HFFc6 (cell line): ENCODE data around the gene KRTAP5-4. TPM values are rescaled to one million over a fixed set of nuclear protein-coding genes. Genes with fewer than 3 reads are reported as not detected.

Source experiments
- DNase-seq: peaks from one replicate; pipeline ENCODE4 v3.0.0-alpha.2; 2018
- H3K27ac Mint-ChIP-seq: 2 replicates; pipeline ENCODE4 v1.8.0; 2020; ENCODE audit warnings: mild to moderate bottlenecking, mixed read lengths
- H3K27me3 Mint-ChIP-seq: 2 replicates; pipeline ENCODE4 v1.8.0; 2021; ENCODE audit warnings: mild to moderate bottlenecking, moderate library complexity, mixed read lengths; ENCODE audit not compliant: insufficient read depth
- H3K36me3 Mint-ChIP-seq: 2 replicates; pipeline ENCODE4 v1.8.0; 2021; ENCODE audit warnings: low read depth, mixed read lengths
- H3K4me1 Mint-ChIP-seq: 2 replicates; pipeline ENCODE4 v1.8.0; 2020; ENCODE audit warnings: low read depth, mixed read lengths
- H3K4me3 Mint-ChIP-seq: 2 replicates; pipeline ENCODE4 v1.8.0; 2020; ENCODE audit warnings: mild to moderate bottlenecking, moderate library complexity, mixed read lengths
- H3K9me3 Mint-ChIP-seq: 2 replicates; pipeline ENCODE4 v1.8.0; 2020; ENCODE audit warnings: mild to moderate bottlenecking, mixed read lengths
- total RNA-seq, 6 experiments: library from RNA; stranded (reverse); fragmentation: NEBNext Ultra II Directional; extraction: Animal tissue kit (Norgen Biotek cat#: 25700); gene quantifications; 2 replicates in 1 of 6; 3 replicates in 5 of 6; pipeline ENCODE4 v1.2.3, GENCODE V29; 2021
- TF ChIP-seq, protein P1 (sequence below): fragments of 200-600 bp; sonication (generic); IDR thresholded peaks from 2 replicates; pipeline ENCODE4 v1.5.0; 2021; ENCODE audit warnings: antibody characterized with exemption, mild to moderate bottlenecking

The KRTAP5-4 gene
- total RNA-seq, 6 experiments from 2014 or later = not detected

DNA sequence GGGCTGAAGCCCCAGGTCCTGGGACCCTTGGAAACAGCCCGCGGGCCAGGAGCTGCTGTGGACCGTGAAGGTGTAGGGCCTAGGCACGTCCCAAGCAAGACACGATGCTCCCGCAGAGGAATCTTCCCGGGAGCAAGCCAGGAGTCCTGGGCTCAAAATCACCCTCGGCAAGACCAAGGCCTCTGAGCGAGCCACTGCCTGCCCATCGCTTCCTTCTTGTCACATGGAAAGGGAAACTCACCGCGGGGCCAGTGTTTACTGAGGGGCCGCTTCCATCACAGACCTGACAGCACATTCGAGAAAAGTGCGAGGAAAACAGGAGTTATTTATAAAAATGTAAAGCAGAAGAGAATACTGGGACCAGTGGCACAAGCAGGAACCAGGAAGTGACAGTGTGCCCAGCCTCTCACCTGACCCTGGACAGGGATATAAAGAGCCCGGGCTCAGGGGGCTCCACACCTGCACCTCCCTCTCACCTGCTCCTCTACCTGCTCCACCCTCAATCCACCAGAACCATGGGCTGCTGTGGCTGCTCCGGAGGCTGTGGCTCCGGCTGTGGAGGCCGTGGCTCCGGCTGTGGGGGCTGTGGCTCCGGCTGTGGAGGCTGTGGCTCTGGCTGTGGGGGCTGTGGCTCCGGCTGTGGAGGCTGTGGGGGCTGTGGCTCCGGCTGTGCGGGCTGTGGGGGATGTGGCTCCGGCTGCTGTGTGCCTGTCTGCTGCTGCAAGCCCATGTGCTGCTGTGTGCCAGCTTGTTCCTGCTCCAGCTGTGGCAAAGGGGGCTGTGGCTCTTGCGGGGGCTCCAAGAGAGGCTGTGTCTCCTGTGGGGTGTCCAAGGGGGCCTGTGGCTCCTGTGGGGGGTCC is 7.6 kb upstream of the KRTAP5-4 start, which contains the start of gene KRTAP5-5:
KRTAP5-5 (plus strand) TSS at position 450 of the 860 bp plus-strand sequence; CDS start at position 516, 66 bp downstream.
- no peak for DNase-seq
- no peak within 1 kb of the TSS for H3K27ac Mint-ChIP-seq
- H3K36me3 Mint-ChIP-seq = no peaks in the 10 kb centered on the region
- peaks cover 68% of the 10 kb centered on the region for H3K27me3 Mint-ChIP-seq
- TF ChIP-seq, protein P1, sequence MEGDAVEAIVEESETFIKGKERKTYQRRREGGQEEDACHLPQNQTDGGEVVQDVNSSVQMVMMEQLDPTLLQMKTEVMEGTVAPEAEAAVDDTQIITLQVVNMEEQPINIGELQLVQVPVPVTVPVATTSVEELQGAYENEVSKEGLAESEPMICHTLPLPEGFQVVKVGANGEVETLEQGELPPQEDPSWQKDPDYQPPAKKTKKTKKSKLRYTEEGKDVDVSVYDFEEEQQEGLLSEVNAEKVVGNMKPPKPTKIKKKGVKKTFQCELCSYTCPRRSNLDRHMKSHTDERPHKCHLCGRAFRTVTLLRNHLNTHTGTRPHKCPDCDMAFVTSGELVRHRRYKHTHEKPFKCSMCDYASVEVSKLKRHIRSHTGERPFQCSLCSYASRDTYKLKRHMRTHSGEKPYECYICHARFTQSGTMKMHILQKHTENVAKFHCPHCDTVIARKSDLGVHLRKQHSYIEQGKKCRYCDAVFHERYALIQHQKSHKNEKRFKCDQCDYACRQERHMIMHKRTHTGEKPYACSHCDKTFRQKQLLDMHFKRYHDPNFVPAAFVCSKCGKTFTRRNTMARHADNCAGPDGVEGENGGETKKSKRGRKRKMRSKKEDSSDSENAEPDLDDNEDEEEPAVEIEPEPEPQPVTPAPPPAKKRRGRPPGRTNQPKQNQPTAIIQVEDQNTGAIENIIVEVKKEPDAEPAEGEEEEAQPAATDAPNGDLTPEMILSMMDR = no peak
- no peak within 1 kb of the TSS for H3K4me3 Mint-ChIP-seq
- no peaks in the 10 kb centered on the region for H3K9me3 Mint-ChIP-seq
- H3K4me1 Mint-ChIP-seq = no peaks in the 10 kb centered on the region

DNA sequence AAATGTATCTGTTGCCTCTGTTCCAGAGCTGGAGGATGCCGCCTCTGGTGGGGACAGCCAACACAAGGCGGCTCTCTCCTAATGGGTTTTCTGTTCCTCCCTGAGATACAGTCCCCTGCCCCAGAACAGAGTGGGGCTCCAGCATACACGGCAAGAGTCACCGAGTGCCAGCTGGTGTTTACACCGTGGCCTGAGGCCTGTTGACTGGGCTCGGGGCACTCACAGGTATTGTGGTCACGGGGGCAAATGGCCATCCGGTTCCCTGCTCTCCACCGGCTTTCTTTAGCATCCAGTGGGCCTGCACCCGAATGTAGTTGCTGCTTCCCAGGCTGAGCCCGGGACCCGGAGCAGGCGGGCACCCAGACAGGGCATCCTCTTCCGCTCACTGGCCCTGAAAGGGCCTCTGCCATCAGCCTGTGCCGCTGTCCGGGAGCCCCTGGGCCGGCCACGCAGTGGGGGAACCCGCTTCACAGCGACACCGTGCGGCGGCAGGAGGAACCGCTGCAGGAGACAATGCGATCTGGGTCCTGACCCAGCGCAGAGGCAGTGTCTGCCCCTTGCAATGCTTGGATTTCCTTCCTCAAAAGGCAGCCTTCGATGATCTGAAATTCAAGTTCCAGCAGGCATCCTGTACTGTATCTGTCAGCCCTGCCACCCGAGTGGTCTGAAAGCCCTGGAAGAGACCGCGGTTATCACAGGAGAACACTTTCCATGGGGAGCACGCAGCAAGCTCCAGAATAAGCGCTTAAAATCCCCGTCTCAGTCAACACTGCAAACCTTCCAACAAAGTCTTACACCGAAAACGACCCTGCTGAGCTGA is 6.8 kb upstream of the KRTAP5-4 start:
- no peaks in the 10 kb centered on the region for H3K9me3 Mint-ChIP-seq
- H3K27ac Mint-ChIP-seq = no peak overlapping the region
- no peak for DNase-seq
- peaks cover 69% of the 10 kb centered on the region for H3K27me3 Mint-ChIP-seq
- no peak overlapping the region for H3K4me3 Mint-ChIP-seq
- H3K36me3 Mint-ChIP-seq = no peaks in the 10 kb centered on the region
- no peaks in the 10 kb centered on the region for H3K4me1 Mint-ChIP-seq
- TF ChIP-seq, protein P1 = peak; percentile 93

DNA sequence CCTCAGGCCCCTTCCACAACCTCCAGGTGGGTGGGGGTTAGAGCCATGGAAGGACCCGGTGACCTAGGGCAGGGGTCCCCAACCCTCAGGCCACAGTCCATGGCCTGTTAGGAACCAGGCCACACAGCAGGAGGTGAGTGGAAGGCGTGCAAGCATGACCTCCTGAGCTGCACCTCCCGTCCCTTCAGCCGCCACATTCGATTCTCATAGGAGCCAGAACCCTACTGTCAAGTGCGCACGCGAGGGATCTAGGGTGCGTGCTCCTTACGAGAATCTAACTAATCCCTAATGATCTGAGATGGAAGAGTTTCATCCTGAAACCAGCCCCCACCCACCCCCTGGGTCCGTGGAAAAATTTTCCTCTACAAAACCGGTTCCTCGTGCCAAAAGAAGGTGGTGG is 3.6 kb upstream of the KRTAP5-4 start:
- H3K36me3 Mint-ChIP-seq = no peaks in the 10 kb centered on the region
- DNase-seq = no peak
- H3K4me1 Mint-ChIP-seq = no peaks in the 10 kb centered on the region
- no peak overlapping the region for H3K27ac Mint-ChIP-seq
- TF ChIP-seq, protein P1 = no peak
- no peak overlapping the region for H3K4me3 Mint-ChIP-seq
- H3K27me3 Mint-ChIP-seq = peaks cover 55% of the 10 kb centered on the region
- no peaks in the 10 kb centered on the region for H3K9me3 Mint-ChIP-seq

DNA sequence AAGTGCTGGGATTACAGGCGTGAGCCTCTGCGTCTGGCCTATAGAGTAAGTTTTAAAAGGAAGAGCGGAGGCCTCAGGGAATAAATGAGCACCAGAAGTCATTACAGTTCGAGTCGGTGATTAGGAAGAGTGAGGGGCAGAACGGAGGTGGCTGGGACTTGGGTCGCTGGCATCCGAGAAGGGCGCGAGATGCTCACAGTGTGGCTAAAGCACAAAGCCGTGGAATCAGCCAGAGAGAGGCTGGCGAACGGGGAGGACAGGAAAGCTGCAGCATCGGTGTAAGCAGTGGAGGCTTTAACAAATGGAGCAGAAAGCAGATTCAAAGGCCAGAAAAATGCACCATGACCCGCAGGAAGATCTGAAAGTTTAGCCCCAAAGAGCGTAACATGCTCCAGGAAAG is 2.7 kb upstream of the KRTAP5-4 start:
- Mint-ChIP-seq H3K9me3 (no peaks in the 10 kb centered on the region), H3K36me3 (no peaks in the 10 kb centered on the region), H3K27ac (no peak overlapping the region), H3K27me3 (peaks cover 55% of the 10 kb centered on the region), H3K4me1 (peaks cover under 1% of the 10 kb centered on the region; the same call in 1 of the 2 replicates), H3K4me3 (no peak overlapping the region)
- TF ChIP-seq, protein P1 = no peak
- no peak for DNase-seq

DNA sequence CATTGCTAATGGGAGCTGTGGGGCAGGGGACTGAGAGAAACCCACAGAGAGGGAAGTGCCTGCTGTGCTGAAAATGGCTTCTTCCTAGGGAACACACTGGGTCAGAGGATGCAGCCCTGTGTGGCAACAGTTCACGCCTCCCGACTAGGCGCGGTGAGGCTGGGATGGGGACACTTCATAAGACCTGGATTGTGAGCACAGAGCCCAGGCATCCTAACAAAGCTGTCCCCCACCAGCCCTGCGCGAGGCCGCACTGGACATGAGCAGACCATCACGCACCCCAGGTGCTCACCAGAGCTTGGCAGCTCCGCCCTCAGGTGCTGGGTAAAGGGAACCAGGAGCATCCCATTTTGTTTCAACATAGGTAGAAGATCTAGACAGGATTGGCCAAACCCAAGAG is 1.8 kb upstream of the KRTAP5-4 start:
- no peak for DNase-seq
- Mint-ChIP-seq H3K4me1 (peaks cover 6% of the 10 kb centered on the region; the same call in 1 of the 2 replicates), H3K27ac (no peak overlapping the region), H3K27me3 (peaks cover 49% of the 10 kb centered on the region), H3K9me3 (no peaks in the 10 kb centered on the region), H3K4me3 (no peak overlapping the region), H3K36me3 (no peaks in the 10 kb centered on the region)
- TF ChIP-seq, protein P1 = no peak
